T-helper 2 cell treated with Interferon-gamma antibody and Interleukin-4, amounts not matched to agents 100 ng/mL and 5 ng/mL, for 36 hours (primary cell): ENCODE data around the gene TNRC6B. TPM values are rescaled to one million over a fixed set of nuclear protein-coding genes. Genes with fewer than 3 reads are reported as not detected.
"Not testable (repeated sequence)": the region's sequence is repeated elsewhere in the genome, so short reads cannot be mapped to it uniquely, and the experiment has no call there.

ENCODE experiments used
- intact Hi-C: fragments of 100-400 bp; cut with micrococcal nuclease; formaldehyde crosslinking; loops from one replicate; pipeline ENCODE4 v1.15.1; 2023
- total RNA-seq: library from RNA; stranded (reverse); gene quantifications from 2 replicates; pipeline ENCODE4 v1.2.3, GENCODE V29; 2022

TNRC6B gene
- total RNA-seq, 1 donor from 2014 or later = 46.7 TPM

- intact Hi-C loops = loop anchor here (1.0 to 5.0 kb wide), 7 partner anchors 22 to 814 kb away; partner anchors contain the start of genes RPS19BP1 and TNRC6B
These were observed 168.7 kb downstream of the TNRC6B start, which contains the start of gene ADSL for GRCh38 chr22:40346185-40347118. ADSL (plus strand) TSS chr22:40346500; CDS start chr22:40346559, 59 bp downstream.

- intact Hi-C loops = loop anchor here (2.0 to 5.0 kb wide), 5 partner anchors 70 to 814 kb away; partner anchors contain the start of genes RPS19BP1 and TNRC6B
These were observed 169.6 kb downstream of the TNRC6B start for GRCh38 chr22:40347300-40347699.

- intact Hi-C loops = loop anchor here (5.0 kb wide), 2 partner anchors 71 to 291 kb away; no protein-coding TSS in a partner anchor
These were observed 170.4 kb downstream of the TNRC6B start for GRCh38 chr22:40348025-40348658.

GRCh38 chr22:40352763-40353162, 175.0 kb downstream of the TNRC6B start:
- intact Hi-C loops = no loop called here

GRCh38 chr22:40361100-40361499, 183.4 kb downstream of the TNRC6B start:
- intact Hi-C loops = no loop called here

- intact Hi-C loops = no loop called here
These were observed 185.3 kb downstream of the TNRC6B start for GRCh38 chr22:40363059-40363458.

- intact Hi-C loops = no loop called here
These were observed 186.7 kb downstream of the TNRC6B start for GRCh38 chr22:40364431-40364830.

- intact Hi-C loops = no loop called here
These were observed 188.3 kb downstream of the TNRC6B start for GRCh38 chr22:40366068-40366467.

- intact Hi-C loops = no loop called here
These were observed 189.6 kb downstream of the TNRC6B start for GRCh38 chr22:40367342-40367741.

- intact Hi-C loops = no loop called here
These were observed 190.3 kb downstream of the TNRC6B start for GRCh38 chr22:40368016-40368415.

GRCh38 chr22:40368836-40369235, 191.1 kb downstream of the TNRC6B start:
- intact Hi-C loops = no loop called here

- intact Hi-C loops = no loop called here
These were observed 196.8 kb downstream of the TNRC6B start for GRCh38 chr22:40374567-40374966.

- intact Hi-C loops = no loop called here
These were observed 198.4 kb downstream of the TNRC6B start for GRCh38 chr22:40376149-40376548.

GRCh38 chr22:40377931-40378330, 200.2 kb downstream of the TNRC6B start:
- intact Hi-C loops = no loop called here

GRCh38 chr22:40378448-40378847, 200.7 kb downstream of the TNRC6B start:
- intact Hi-C loops = not testable (repeated sequence)

GRCh38 chr22:40381461-40381860, 203.7 kb downstream of the TNRC6B start:
- intact Hi-C loops = no loop called here

GRCh38 chr22:40383905-40384304, 206.2 kb downstream of the TNRC6B start:
- intact Hi-C loops = loop anchor here (2.0 kb wide), 1 partner anchor 17 kb away; no protein-coding TSS in a partner anchor

GRCh38 chr22:40385036-40385782, 207.5 kb downstream of the TNRC6B start:
- intact Hi-C loops = loop anchor here (2.0 kb wide), 1 partner anchor 16 kb away; no protein-coding TSS in a partner anchor
